ENCODE measurements around the gene BABAM2. TPM values are rescaled to one million over a fixed set of nuclear protein-coding genes. Genes with fewer than 3 reads are reported as not detected.

The BABAM2 gene
- total RNA-seq, 4 donors from 2014 or later, result 35.5 to 44.9 (median 39.9) TPM

GRCh38 chr2:28038722-28039121 lies 148.2 kb downstream of the BABAM2 start:
- TF ChIP-seq POLR2A (IDR thresholded peaks at IDR 0.05; ENCODE audit: low read depth) (no peak), CTCF (IDR thresholded peaks at IDR 0.05) (no peak), EP300 (IDR thresholded peaks at IDR 0.05) (no peak), POLR2AphosphoS5 (IDR thresholded peaks at IDR 0.05) (no peak)
- H3K27me3 ChIP-seq, result no peaks in the 10 kb centered on the region
- H3K4me1 ChIP-seq, result peaks cover 0 to 4% (median 0%) of the 10 kb centered on the region in 4 donors
- H3K36me3 ChIP-seq, result no peaks in the 10 kb centered on the region
- intact Hi-C loops (cut with DNase I), result no loop called here
- H3K4me3 ChIP-seq, result no peak overlapping the region
- DNase-seq (ENCODE audit: extremely low spot score), result no peak
- 77% methylated on average over 1 of the region's 1 CpG for WGBS
- no peak overlapping the region for H3K27ac ChIP-seq (replicated peaks in 1 of 4)
- no peaks in the 10 kb centered on the region for H3K9me3 ChIP-seq

DNA sequence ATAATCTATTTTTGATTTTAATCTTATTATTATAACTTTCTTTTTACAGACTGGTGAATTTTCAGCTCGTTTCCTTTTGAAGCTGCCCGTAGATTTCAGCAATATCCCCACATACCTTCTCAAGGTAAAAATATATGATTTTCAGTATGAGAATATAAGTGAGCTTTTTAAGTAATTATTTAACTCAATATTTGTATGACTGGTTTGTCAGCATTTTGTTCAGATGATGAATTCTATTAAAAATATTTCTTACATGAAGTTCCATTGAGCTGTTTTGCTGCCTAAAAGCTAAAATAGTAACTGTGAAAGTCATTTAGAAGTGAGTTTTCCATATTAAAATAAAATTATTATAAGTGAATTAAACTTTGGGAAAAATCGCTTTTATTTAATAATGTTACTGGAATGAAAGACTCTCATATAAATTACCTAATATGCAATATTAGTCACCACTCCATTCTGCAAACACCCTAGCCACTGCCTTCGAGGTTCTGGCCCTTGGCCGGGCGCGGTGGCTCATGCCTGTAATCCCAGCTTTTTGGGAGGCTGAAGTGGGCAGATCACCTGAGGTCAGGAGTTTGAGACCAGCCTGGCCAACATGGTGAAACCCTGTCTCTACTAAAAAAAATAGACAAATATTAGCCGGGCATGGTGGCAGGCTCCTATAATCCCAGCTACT lies 155.3 kb downstream of the BABAM2 start:
- no peak for DNase-seq (ENCODE audit: extremely low spot score)
- TF ChIP-seq EP300 (IDR thresholded peaks at IDR 0.05) (no peak), POLR2A (IDR thresholded peaks at IDR 0.05; ENCODE audit: low read depth) (no peak), CTCF (IDR thresholded peaks at IDR 0.05) (no peak), POLR2AphosphoS5 (IDR thresholded peaks at IDR 0.05) (no peak)
- Histone ChIP-seq H3K27me3 (no peaks in the 10 kb centered on the region), H3K9me3 (no peaks in the 10 kb centered on the region), H3K4me3 (no peak overlapping the region), H3K36me3 (peaks cover 0 to 5% (median 0%) of the 10 kb centered on the region in 4 donors), H3K4me1 (peaks cover 8 to 35% (median 27%) of the 10 kb centered on the region in 4 donors), H3K27ac (replicated peaks in 1 of 4) (no peak overlapping the region)
- intact Hi-C loops (cut with DNase I), result no loop called here
- 95% methylated on average over 8 of the region's 8 CpGs for WGBS

- Histone ChIP-seq H3K36me3 (peaks cover 0 to 5% (median 0%) of the 10 kb centered on the region in 4 donors), H3K4me3 (no peak overlapping the region), H3K4me1 (peaks cover 8 to 35% (median 27%) of the 10 kb centered on the region in 4 donors), H3K27me3 (no peaks in the 10 kb centered on the region), H3K9me3 (no peaks in the 10 kb centered on the region), H3K27ac (replicated peaks in 1 of 4) (no peak overlapping the region)
- no peak for DNase-seq (ENCODE audit: extremely low spot score)
- TF ChIP-seq EP300 (IDR thresholded peaks at IDR 0.05) (no peak), CTCF (IDR thresholded peaks at IDR 0.05) (no peak), POLR2A (IDR thresholded peaks at IDR 0.05; ENCODE audit: low read depth) (no peak), POLR2AphosphoS5 (IDR thresholded peaks at IDR 0.05) (no peak)
- 100% methylated on average over 2 of the region's 2 CpGs for WGBS
- intact Hi-C loops (cut with DNase I), result no loop called here
These were observed 156.4 kb downstream of the BABAM2 start for GRCh38 chr2:28046921-28047320.

GRCh38 chr2:28047681-28048080 lies 157.2 kb downstream of the BABAM2 start:
- H3K27ac ChIP-seq (replicated peaks in 1 of 4), result no peak overlapping the region
- intact Hi-C loops (cut with DNase I), result no loop called here
- TF ChIP-seq CTCF (IDR thresholded peaks at IDR 0.05), result no peak
- no peak for TF ChIP-seq POLR2AphosphoS5 (IDR thresholded peaks at IDR 0.05)
- no peak for TF ChIP-seq EP300 (IDR thresholded peaks at IDR 0.05)
- TF ChIP-seq POLR2A (IDR thresholded peaks at IDR 0.05; ENCODE audit: low read depth), result no peak

More at GRCh38 chr2:28047681-28048080, 157.2 kb downstream of the BABAM2 start:
- Histone ChIP-seq H3K4me3 (no peak overlapping the region), H3K4me1 (peaks cover 8 to 35% (median 27%) of the 10 kb centered on the region in 4 donors), H3K36me3 (peaks cover 0 to 5% (median 0%) of the 10 kb centered on the region in 4 donors), H3K9me3 (no peaks in the 10 kb centered on the region), H3K27me3 (no peaks in the 10 kb centered on the region)
- no peak for DNase-seq (ENCODE audit: extremely low spot score)

Data from esophagus muscularis mucosa (tissue), 4 donors.